Uterus (tissue), 2 donors: ENCODE data around the gene RBMS3.

Experiments used
- POLR2A ChIP-seq, 2 donors: fragments of 450-650 bp; IDR thresholded peaks; one replicate each; pipeline ENCODE4 v1.6.1; 2016; ENCODE audit warnings: antibody characterized with exemption in 2 of 2, mild to moderate bottlenecking in 1 of 2, moderate library complexity in 1 of 2
- TF ChIP-seq, protein P1 (sequence below), 4 experiments: fragments of 200-600 bp in 2 of 4; fragments of 450-650 bp in 2 of 4; sonication (generic) in 2 of 4; IDR thresholded peaks; one replicate each; pipeline ENCODE4 v1.5.1; 2016 to 2019; ENCODE audit warnings: antibody characterized with exemption in 4 of 4, mild to moderate bottlenecking in 2 of 4, moderate library complexity in 1 of 4

DNA sequence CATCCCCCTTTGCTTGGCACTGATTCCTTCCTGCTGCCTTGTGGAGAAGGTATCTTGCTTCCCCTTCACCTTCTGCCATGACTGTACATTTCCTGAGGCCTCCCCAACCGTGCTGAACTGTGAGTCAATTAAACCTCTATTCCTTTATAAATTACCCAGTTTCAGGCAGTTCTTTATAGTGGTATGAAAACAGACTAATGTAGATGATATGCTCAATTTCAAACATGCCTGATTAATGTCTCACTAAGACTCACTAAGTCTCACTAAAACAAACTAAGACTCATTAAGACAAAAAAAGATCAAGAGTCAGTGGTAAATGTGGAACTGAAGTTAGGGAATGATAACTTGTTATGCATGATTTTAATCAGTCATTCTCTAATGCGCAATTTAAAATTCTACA is 606.6 kb downstream of the RBMS3 start:
- no peak for TF ChIP-seq POLR2A (IDR thresholded peaks at IDR 0.05)
- TF ChIP-seq, protein P1, sequence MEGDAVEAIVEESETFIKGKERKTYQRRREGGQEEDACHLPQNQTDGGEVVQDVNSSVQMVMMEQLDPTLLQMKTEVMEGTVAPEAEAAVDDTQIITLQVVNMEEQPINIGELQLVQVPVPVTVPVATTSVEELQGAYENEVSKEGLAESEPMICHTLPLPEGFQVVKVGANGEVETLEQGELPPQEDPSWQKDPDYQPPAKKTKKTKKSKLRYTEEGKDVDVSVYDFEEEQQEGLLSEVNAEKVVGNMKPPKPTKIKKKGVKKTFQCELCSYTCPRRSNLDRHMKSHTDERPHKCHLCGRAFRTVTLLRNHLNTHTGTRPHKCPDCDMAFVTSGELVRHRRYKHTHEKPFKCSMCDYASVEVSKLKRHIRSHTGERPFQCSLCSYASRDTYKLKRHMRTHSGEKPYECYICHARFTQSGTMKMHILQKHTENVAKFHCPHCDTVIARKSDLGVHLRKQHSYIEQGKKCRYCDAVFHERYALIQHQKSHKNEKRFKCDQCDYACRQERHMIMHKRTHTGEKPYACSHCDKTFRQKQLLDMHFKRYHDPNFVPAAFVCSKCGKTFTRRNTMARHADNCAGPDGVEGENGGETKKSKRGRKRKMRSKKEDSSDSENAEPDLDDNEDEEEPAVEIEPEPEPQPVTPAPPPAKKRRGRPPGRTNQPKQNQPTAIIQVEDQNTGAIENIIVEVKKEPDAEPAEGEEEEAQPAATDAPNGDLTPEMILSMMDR (IDR thresholded peaks at IDR 0.05): no peak
